Heart left ventricle (tissue), 16 donors: Measurements from ENCODE around the gene FOXRED2. TPM values are rescaled to one million over a fixed set of nuclear protein-coding genes. Genes with fewer than 3 reads are reported as not detected.

Source experiments
- ATAC-seq, 4 donors: fragments of 200-7000 bp; cut with Tn5 transposase; one replicate each; pipeline ENCODE4 v1.9.1; 2020 to 2022; ENCODE audit warnings: moderate library complexity in 4 of 4, mild to moderate bottlenecking in 3 of 4, moderate number of reproducible peaks in 1 of 4
- DNase-seq, 5 donors: peaks; one replicate each; pipeline ENCODE4 v3.0.0-alpha.2; 2020
- H3K27ac ChIP-seq, 12 donors: fragments of 200-600 bp; sonication (generic) in 4 of 12; one replicate each; pipeline versions ENCODE4 v1.5.0 to v1.8.0; 2016 to 2022; ENCODE audit warnings: mild to moderate bottlenecking in 2 of 12
- H3K27me3 ChIP-seq, 9 donors: fragments of 200-600 bp; sonication (generic) in 2 of 9; one replicate each; pipeline versions ENCODE4 v1.5.1 to v1.8.0; 2016 to 2022; ENCODE audit warnings: mild to moderate bottlenecking in 3 of 9
- H3K36me3 ChIP-seq, 9 donors: fragments of 200-600 bp; sonication (generic) in 2 of 9; one replicate each; pipeline versions ENCODE4 v1.5.0 to v1.8.0; 2018 to 2022; ENCODE audit warnings: mild to moderate bottlenecking in 2 of 9
- H3K4me1 ChIP-seq, 12 donors: fragments of 200-600 bp; sonication (generic) in 4 of 12; one replicate each; pipeline versions ENCODE4 v1.5.0 to v1.8.0; 2016 to 2022; ENCODE audit warnings: mild to moderate bottlenecking in 3 of 12
- H3K4me3 ChIP-seq, 12 donors: fragments of 200-600 bp; sonication (generic) in 4 of 12; one replicate each; pipeline versions ENCODE4 v1.5.0 to v1.8.0; 2017 to 2022; ENCODE audit warnings: mild to moderate bottlenecking in 9 of 12, moderate library complexity in 4 of 12
- H3K9me3 ChIP-seq, 12 donors: fragments of 200-600 bp; sonication (generic) in 4 of 12; one replicate each; pipeline versions ENCODE4 v1.5.0 to v1.8.0; 2016 to 2022; ENCODE audit warnings: mild to moderate bottlenecking in 1 of 12
- CTCF ChIP-seq, 12 donors: fragments of 200-600 bp; sonication (generic) in 4 of 12; IDR thresholded peaks; one replicate each; pipeline versions ENCODE4 v1.5.0 to v1.8.0; 2018 to 2022; ENCODE audit warnings: antibody characterized with exemption in 12 of 12, mild to moderate bottlenecking in 5 of 12
- POLR2A ChIP-seq, 2 donors: fragments of 450-650 bp; IDR thresholded peaks; one replicate each; pipeline ENCODE4 v1.6.1; 2017; ENCODE audit warnings: antibody characterized with exemption in 2 of 2, mild to moderate bottlenecking in 2 of 2, moderate library complexity in 2 of 2
- WGBS, 4 donors: extraction: QIAGEN DNeasy Blood & Tissue Kit in 2 of 4; methylation state at CpG; one replicate each; pipeline versions ENCODE4 v1.1.5 to v1.1.7; 2013 to 2018; 5-methylcytosine and 5-hydroxymethylcytosine counted together
- intact Hi-C, 10 donors: fragments of 100-400 bp; cut with DNase I; formaldehyde crosslinking; loops; one replicate each; pipeline versions ENCODE4 v1.11.1 to v1.14.2; 2022
- polyA plus RNA-seq, 2 donors: library from polyadenylated mRNA; stranded (reverse); fragments of 200-250 nt; gene quantifications; one replicate each; pipeline ENCODE4 v1.2.3, GENCODE V29; 2013
- total RNA-seq, 9 donors: library from RNA; depleted of rRNA in 2 of 9; stranded (reverse); fragments of >200 nt in 2 of 9; fragmentation: NEBNext Ultra II Directional in 3 of 9; extraction: Animal tissue kit (Norgen Biotek cat#: 25700) in 3 of 9; gene quantifications; one replicate each; pipeline versions ENCODE4 v1.1.0 to v1.2.4, GENCODE V29; 2016 to 2023
- donor health status: ischemic (EF 13 %, LVEDD 7.1; RV severe dilation, severe dysfunction).
- donor health status: healthy with polysubstance abuse.
- donor health status: DM: no; HTN: yes; CAD: no.
- donor health status: DM: no; HTN: no; CAD: no.
- donor health status: ischemic (EF 25% LVEDD 6.9; RV normal size, moderate dysfunction).
- donor health status: ischemic (EF 25% LVEDD 5.7; RV mildly dilated, moderate dysfunction).
- donor health status: healthy.
- donor health status: DM: yes; HTN: yes; CAD: no.
- donor health status: ischemic (EF 35%, LVEDD 5.7; RV mildly dilated, moderate dysfunction).
- donor health status: nonischemic (EF 11% LVEDD 7.7; RV severe dilation, severe dysfunction).
- donor health status: DM: yes; HTN: yes; CAD: no.
- donor health status: PGD.
- donor health status: ischemic (EF 29% LVEDD 5.4; RV normal size, mild dysfunction).
- donor health status: nonischemic (EF 23%, LVEDD 6.1; RV moderate dilation, normal function).

The FOXRED2 gene
- total and polyA plus RNA-seq, 11 donors = 3.5 to 12.1 (median 6.9) TPM

DNA sequence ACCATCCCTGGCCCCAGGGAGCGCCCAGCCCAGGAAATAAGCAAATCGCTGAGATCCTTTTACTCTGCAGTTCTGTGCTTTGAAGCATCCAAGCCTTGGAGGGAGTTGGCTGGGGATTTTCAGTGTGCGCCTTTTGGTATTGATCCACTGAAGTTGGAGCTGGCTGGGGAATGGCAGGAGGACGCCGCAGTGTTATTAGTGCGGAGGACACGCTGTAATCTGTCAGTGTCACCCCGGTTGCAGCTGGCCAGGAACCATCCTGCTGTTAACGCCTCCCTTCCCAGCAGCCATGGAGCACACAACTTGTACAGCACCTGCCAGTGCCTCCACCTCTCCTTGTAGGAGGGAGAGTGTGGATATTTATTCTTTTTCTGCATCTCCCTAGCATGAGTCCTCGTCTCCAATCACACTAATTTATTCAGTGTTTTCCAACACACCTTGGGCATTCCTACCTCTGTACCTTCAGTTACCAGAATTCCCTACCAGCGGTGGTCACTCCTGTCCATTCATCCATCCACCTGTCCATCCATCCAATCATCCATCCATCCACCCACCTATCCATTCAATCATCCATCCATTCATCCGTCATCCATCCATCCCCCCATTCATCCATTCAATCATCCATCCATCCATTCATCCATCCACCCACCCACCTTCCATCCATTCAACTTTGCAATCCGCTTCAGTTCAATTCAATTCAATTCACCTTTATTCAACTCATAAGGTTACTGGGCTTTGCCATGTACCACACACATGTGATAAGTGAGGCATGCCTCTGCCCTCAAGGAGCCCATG is 44.1 kb upstream of the FOXRED2 start:
- no peak for ATAC-seq
- H3K27ac ChIP-seq = no peak overlapping the region
- peaks cover 0 to 3% (median 0%) of the 10 kb centered on the region in 12 donors for H3K4me1 ChIP-seq
- TF ChIP-seq POLR2A (IDR thresholded peaks at IDR 0.05) = no peak
- TF ChIP-seq CTCF (IDR thresholded peaks at IDR 0.05) = no peak
- H3K9me3 ChIP-seq = no peaks in the 10 kb centered on the region
- DNase-seq = no peak
- H3K27me3 ChIP-seq = peaks cover 3 to 61% (median 15%) of the 10 kb centered on the region in 9 donors
- intact Hi-C loops = no loop called here
- no peaks in the 10 kb centered on the region for H3K36me3 ChIP-seq
- WGBS, 4 donors = 41 to 54% (median 50%) methylated on average over 13 of the region's 13 CpGs
- H3K4me3 ChIP-seq = no peak overlapping the region

DNA sequence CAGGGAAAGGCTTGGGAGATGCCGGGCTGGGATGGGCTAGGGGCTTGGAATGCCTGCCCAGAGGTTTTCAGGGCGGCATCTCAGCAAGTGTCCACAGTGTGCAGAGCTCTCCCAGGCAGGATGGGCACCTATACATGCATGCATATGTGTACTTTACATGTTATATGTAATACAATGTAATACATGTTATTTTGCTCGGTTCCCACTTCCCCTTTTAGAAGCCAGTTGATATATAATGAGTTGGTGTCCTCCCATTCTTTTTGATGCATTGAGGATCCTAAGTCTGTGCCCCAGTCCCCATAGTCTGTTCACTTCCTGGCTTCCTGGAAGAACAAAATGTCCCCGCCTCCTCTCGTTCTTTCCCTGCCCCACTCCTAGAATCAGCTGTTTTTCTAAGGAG is 42.2 kb upstream of the FOXRED2 start:
- intact Hi-C loops = loop anchor here in 8 of 10 donors (5.0 to 10.0 kb wide), 9 partner anchors 208 to 713 kb away; partner anchors contain the start of gene IFT27 (in 4 of the 8)
- 55 to 66% (median 61%) methylated on average over 4 to 5 of the region's 5 CpGs for WGBS, 4 donors
- no peaks in the 10 kb centered on the region for H3K9me3 ChIP-seq
- no peak overlapping the region for H3K4me3 ChIP-seq
- TF ChIP-seq POLR2A (IDR thresholded peaks at IDR 0.05) (no peak), CTCF (IDR thresholded peaks at IDR 0.05) (no peak)
- no peak overlapping the region for H3K27ac ChIP-seq
- peaks cover 0 to 3% (median 0%) of the 10 kb centered on the region in 12 donors for H3K4me1 ChIP-seq
- H3K36me3 ChIP-seq = no peaks in the 10 kb centered on the region
- peaks cover 3 to 60% (median 15%) of the 10 kb centered on the region in 9 donors for H3K27me3 ChIP-seq
- ATAC-seq = no peak
- DNase-seq = no peak

DNA sequence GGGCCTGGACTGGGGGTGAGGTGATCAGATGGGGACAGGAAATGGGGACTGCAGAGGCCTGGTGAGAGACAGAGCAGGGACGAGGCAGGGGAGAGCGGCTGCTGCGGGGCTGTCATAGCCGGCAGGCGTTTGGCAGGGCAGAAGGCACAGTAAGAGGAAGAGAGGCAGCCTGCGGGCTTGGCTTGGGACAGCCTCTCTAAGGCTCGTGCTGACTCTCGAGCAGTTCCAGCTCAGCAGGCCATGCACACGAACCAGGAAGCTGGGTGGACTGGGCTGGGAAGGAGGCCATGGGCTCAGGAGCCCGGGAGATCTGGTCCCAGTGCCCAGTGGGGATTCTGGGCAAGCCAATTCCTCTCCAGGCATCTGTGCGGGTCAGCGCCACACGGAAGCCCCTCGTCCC is 41.8 kb upstream of the FOXRED2 start:
- H3K36me3 ChIP-seq = no peaks in the 10 kb centered on the region
- no peaks in the 10 kb centered on the region for H3K9me3 ChIP-seq
- 29 to 37% (median 32%) methylated on average over 9 to 14 of the region's 14 CpGs for WGBS, 4 donors
- H3K27me3 ChIP-seq = peaks cover 3 to 59% (median 15%) of the 10 kb centered on the region in 9 donors
- peak in 2 of 5 donors; percentile 40 to 52 for DNase-seq
- TF ChIP-seq POLR2A (IDR thresholded peaks at IDR 0.05) (no peak), CTCF (IDR thresholded peaks at IDR 0.05) (no peak)
- intact Hi-C loops = loop anchor here in 8 of 10 donors (5.0 to 10.0 kb wide), 9 partner anchors 209 to 714 kb away; partner anchors contain the start of gene IFT27 (in 4 of the 8)
- ATAC-seq = peak in 3 of 4 donors; percentile 33 to 58 (median 36)
- H3K4me3 ChIP-seq = no peak overlapping the region
- H3K4me1 ChIP-seq = peaks cover 0 to 3% (median 0%) of the 10 kb centered on the region in 12 donors
- no peak overlapping the region for H3K27ac ChIP-seq

DNA sequence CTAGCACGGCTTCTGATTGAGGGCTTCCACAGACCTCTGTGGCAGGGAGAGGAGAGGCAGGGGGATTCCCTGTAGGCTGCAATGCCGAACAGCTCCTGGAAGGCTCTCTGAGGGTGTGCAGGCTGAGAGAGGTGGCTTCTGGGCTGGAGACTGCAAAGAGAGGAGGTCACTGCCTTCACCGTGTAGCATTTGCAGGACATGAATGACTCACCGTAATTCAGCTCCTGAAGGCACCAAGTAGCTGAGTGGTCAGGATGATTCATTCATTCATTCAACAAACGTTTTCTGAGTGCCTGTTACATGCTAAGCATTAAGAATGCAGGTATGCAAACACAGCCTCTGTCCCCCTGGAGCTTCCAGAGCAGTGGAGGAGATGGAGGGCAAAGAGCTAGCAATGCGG is 40.1 kb upstream of the FOXRED2 start:
- Histone ChIP-seq H3K27ac (no peak overlapping the region), H3K36me3 (no peaks in the 10 kb centered on the region), H3K4me3 (no peak overlapping the region), H3K9me3 (no peaks in the 10 kb centered on the region), H3K4me1 (peaks cover 0 to 4% (median 0%) of the 10 kb centered on the region in 12 donors), H3K27me3 (peaks cover 3 to 47% (median 11%) of the 10 kb centered on the region in 9 donors)
- no peak for DNase-seq
- intact Hi-C loops = loop anchor here in 9 of 10 donors (1.0 to 10.0 kb wide), 11 partner anchors 210 to 715 kb away; partner anchors contain the start of gene IFT27 (in 4 of the 9)
- whole genome bisulfite sequencing, 4 donors = 39 to 50% (median 45%) methylated on average over 6 of the region's 6 CpGs
- TF ChIP-seq CTCF (IDR thresholded peaks at IDR 0.05) = no peak
- TF ChIP-seq POLR2A (IDR thresholded peaks at IDR 0.05) = no peak
- no peak for ATAC-seq
